Measurements from ENCODE around the gene LMBRD1.
"Not testable (repeated sequence)": the region's sequence is repeated elsewhere in the genome, so short reads cannot be mapped to it uniquely, and the experiment has no call there.

Gene LMBRD1

DNA sequence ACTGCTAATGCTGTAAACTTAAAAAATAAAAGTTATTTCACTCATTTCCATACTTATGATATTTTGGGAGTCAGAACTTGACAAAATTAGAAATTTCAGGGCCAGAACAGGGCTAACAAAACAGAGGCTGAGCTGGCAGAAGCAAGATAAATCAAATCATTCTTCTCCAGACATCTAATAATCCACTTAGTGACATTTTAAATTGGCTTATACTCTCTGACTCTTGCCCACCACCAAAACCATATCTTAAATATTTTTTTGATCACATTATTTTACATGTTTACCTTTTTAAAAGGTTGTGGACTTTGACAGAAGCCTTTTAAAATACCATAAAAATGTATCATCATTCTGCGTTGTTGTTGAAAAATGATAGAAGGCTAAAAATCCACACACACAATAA, 116.5 kb downstream of the LMBRD1 start:
- in situ Hi-C loops (cut with HindIII; ENCODE audit: low pct_ligation_motif_present, low pct_unique_long_range_greater_than_20kb, low sequenced_read_pairs) = no loop called here

DNA sequence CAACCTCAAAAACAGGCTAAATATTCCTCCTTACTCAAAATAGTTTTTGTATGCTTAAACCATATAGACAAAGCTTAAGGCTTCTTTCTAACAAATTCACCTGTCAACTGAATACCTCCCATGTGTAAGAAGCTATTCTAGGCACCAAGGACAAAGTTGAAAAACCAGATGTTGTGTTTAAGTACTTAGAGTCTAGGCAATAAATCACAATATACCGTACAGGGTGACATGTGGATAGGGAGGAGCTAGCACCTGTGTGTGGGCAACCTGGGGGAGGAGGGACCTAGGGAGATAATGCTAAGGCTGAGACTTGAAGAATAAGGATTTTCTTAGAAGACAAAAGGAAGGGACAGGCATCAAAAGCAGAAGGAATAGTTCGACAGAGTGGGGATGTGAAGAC, 123.5 kb downstream of the LMBRD1 start:
- in situ Hi-C loops (cut with HindIII; ENCODE audit: low pct_ligation_motif_present, low pct_unique_long_range_greater_than_20kb, low sequenced_read_pairs) = no loop called here

More for the DNA sequence above, 116.5 kb downstream of the LMBRD1 start:
- no peak for DNase-seq

DNA sequence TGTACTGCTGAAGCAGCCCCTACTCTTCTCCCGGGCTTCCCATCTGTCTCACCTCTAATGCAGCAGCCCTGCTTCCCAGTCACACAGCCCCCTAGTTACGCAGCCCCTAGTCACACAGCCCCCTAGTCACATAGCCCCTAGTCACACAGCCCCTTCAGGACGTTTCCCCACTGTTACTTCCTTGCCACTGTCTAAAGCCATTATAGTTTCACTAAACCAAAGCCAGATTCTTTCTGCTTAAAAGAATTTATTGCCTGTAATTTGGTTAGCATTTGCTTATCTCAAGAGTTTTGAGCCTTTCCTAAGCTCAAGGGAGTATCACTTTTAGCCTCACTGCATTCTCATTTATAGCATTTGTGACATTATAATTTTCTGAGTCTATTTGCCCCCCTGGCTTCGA, 127.9 kb downstream of the LMBRD1 start:
- in situ Hi-C loops (cut with HindIII; ENCODE audit: low pct_ligation_motif_present, low pct_unique_long_range_greater_than_20kb, low sequenced_read_pairs) = no loop called here
- DNase-seq = no peak

More for the DNA sequence above, 123.5 kb downstream of the LMBRD1 start:
- no peak for DNase-seq

DNA sequence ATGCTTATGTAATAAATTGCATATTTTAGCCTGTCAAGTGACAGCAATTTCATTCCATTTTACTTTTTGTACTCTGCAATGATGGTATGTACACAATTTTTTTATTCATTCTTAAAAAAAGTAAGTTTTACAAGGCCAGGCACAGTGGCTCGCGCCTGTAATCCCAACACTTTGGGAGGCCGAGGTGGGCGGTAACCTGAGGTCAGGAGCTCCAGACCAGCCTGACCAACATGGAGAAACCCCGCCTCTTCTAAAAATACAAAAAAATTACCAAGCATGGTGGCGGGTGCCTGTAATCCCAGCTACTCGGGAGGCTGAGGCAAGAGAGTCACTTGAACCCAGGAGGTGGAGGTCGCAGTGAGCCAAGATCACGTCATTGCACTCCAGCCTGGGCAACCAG, 130.0 kb downstream of the LMBRD1 start:
- DNase-seq; in situ Hi-C loops (cut with HindIII; ENCODE audit: low pct_ligation_motif_present, low pct_unique_long_range_greater_than_20kb, low sequenced_read_pairs): not testable (repeated sequence)

DNA sequence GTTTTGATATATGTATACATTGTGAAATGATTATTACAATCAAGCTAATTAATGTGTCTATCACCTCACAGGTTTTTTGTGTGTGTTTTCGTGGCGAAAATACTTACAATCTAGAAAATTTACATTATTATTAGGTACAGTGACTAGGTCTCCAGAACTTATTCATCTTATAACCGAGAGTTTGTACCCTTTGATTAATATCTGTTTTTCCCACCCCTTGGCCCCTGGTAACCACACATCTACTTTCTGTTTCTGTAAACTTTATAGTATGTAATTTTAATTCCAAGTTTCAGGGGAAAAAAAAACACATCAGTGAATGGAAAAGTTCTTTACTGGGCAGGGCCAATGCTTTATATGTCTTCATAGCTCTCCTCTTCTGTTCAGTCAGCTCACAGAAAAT, 131.4 kb downstream of the LMBRD1 start:
- no peak for DNase-seq
- in situ Hi-C loops (cut with HindIII; ENCODE audit: low pct_ligation_motif_present, low pct_unique_long_range_greater_than_20kb, low sequenced_read_pairs) = no loop called here

DNA sequence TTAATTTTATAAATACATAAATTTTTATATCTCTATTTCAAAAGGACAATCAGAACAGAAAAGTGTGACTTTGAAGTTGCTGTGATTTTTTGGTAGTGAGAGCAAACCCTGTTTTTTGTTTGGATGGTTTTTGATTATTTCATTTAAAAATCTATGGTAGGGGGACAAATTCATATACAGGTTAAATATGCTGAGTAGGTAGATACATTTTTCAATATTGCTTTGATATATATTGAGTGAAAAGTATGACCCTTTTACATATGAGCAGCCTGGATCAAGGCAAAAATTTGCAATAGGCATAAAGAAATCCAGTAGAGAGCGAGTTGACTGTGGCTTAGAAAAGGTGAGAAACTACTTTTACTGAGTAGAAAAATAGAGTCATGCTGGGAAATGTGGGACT, 132.3 kb downstream of the LMBRD1 start:
- no peak for DNase-seq
- in situ Hi-C loops (cut with HindIII; ENCODE audit: low pct_ligation_motif_present, low pct_unique_long_range_greater_than_20kb, low sequenced_read_pairs) = no loop called here

DNA sequence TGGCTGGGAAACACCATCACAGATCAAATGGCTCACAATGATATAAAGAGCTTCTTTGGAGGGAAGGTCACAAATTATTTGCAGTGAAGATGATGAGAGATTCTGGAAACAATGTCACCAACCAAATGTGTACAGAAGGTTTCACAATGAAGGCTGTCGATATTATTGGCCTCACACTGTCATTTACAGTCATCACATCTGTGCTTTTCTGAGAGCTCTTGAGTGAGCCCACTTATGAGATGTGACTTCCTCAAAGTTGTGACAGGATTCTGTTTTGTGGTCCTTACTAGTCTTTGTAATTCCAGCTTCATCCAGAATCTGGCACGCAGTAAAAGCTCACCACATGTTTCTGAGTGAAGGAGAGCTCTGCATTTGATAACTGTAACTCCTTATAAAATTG, 133.6 kb downstream of the LMBRD1 start:
- in situ Hi-C loops (cut with HindIII; ENCODE audit: low pct_ligation_motif_present, low pct_unique_long_range_greater_than_20kb, low sequenced_read_pairs) = no loop called here
- no peak for DNase-seq

DNA sequence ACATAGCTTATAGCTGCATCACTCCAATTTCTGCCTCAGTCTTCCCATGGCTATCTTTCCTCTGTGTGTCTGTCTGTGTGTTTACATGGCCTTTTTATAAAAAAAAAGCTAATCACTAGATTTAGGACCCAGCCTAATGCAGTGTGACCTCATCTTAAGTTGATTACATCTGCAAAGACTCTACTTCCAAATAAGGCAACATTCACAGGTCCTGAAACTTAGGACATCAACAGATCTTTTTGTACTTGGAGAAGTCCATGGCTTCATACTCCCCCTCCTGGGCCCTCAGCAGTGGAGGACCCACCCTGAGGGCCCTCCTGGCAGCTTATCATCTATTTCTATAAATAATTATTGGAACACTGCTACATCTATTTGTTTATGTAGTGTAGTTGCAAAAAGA, 146.1 kb downstream of the LMBRD1 start:
- DNase-seq = no peak
- in situ Hi-C loops (cut with HindIII; ENCODE audit: low pct_ligation_motif_present, low pct_unique_long_range_greater_than_20kb, low sequenced_read_pairs) = no loop called here

DNA sequence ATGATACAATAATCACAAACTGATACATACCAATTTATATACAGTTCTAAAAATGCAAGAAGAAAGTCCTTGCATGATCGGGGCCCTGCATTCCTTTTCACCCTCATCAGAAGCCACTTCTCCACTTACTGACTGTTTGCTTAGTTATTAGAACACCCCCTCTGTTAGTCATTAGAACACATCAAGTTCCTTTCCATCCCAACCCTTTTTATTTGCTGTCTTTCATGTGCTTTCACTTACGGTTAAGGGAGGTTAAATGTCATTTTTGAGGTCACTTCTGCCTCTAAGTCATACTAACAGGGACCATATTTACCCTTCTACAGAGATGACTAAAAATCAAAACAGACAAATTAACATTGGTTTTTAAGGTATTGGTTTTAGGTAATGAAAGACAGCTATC, 149.1 kb downstream of the LMBRD1 start:
- in situ Hi-C loops (cut with HindIII; ENCODE audit: low pct_ligation_motif_present, low pct_unique_long_range_greater_than_20kb, low sequenced_read_pairs) = no loop called here
- DNase-seq = no peak

DNA sequence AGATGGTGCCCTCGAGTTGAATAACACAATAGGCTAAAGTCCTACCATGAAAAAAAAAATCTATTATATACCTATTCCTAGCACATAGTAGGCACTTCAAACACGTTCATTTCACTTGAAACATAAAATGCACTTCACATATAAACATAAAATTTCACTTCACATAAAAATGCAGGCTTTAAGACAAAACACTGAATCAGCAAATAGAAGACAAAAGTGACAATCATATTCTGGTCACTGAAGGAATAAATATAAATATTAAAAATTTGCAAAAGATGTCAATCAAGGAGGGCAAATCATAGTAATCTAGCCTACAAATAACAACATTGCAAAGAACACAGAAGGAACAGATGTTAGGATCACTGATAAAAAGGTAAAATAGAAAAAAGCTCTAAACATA, 153.1 kb downstream of the LMBRD1 start:
- no peak for DNase-seq
- in situ Hi-C loops (cut with HindIII; ENCODE audit: low pct_ligation_motif_present, low pct_unique_long_range_greater_than_20kb, low sequenced_read_pairs) = no loop called here

DNA sequence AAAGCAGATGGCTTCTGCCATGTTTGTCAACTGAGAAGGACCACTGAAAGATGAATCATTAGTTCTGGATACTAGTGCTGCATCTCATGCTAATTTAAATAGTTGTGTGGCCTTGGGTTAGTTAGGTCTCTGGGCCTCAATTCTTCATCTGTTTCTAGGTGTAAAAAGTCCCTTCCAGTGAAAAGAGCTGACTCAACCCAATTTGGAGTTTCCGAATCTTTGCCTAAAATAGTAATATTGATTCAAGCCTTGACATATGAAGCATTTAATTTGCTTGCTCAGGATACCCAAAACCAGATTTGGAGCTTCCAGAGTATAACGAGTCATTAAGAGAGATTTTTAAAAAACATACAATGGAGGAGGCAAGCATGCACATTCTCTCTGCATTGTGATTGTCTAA, 163.9 kb downstream of the LMBRD1 start:
- in situ Hi-C loops (cut with HindIII; ENCODE audit: low pct_ligation_motif_present, low pct_unique_long_range_greater_than_20kb, low sequenced_read_pairs) = no loop called here
- no peak for DNase-seq

DNA sequence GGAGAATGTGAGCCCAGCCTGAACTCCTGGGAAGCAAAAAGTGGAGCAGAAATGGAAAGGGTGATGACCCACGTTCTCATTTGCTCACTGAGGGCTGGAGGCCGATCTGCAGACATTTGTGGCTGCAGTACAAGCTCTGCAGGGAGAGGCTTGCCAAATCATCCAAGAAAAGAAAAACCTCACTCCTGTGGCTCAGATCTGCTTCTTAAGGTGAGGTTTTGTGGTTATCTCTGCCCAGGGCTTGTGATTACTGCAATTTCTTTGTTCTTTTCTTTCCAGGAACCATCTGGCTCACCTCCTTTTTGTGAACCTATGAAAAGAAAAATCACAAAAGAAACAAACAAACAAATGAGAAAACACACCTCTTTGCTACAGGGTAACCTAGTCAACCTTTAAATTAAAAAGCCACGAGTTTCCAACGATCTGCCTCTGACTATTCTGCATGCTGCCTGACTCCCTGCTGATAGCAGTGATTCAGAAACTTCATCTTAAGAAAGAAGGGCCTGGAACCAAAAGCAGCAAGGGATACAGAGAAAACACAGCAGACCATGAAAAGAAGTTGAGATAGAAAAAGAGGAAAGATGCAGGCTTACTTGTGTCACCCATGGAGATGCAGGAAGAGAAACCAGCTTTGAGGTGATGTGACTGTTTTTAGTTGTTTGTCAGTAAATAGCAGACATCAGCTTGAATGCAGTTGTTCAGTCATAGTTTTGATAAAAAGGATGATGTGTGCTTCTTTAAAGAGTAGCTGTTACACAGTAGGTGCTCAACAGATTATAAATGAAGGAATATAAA, 165.1 kb downstream of the LMBRD1 start:
- DNase-seq = no peak
- in situ Hi-C loops (cut with HindIII; ENCODE audit: low pct_ligation_motif_present, low pct_unique_long_range_greater_than_20kb, low sequenced_read_pairs) = no loop called here

DNA sequence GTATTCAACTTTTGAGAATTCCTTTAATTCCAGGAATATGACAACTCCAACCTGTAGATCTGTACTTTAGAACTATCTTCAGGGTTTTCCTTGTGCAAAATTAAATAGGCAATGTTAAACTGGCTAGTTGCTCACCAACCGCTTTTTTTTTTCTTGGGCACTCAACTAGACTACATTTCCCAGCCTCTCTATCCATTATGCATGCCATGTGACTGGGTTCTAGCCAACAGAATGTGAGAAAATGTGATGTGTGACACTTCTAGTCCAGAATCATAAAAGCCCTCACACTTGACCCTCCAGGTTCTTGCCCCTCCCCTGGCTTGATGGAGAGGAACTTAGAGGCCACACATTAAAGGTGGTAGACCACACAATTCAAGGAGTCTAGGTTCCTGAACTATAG, 166.0 kb downstream of the LMBRD1 start:
- DNase-seq = no peak
- in situ Hi-C loops (cut with HindIII; ENCODE audit: low pct_ligation_motif_present, low pct_unique_long_range_greater_than_20kb, low sequenced_read_pairs) = no loop called here

DNA sequence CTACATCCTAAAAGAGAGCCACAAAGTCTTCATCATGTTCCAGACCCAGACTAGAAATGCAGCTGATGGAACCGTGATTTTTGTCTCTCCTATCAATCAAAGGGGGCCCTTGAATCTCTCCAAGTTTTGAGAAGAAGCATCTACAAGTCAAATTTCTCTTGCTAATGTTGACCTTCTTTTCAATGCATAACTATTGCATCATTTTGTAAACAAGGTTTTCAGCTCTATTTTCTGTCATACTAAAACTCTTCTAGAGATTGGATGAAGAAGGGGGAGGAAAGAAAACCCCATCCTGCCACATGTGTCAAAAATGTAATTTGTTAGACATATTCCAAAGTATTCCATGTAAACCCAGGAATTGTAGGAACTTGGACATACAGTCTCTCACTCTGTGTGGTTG, 169.2 kb downstream of the LMBRD1 start:
- in situ Hi-C loops (cut with HindIII; ENCODE audit: low pct_ligation_motif_present, low pct_unique_long_range_greater_than_20kb, low sequenced_read_pairs) = no loop called here
- DNase-seq = no peak

DNA sequence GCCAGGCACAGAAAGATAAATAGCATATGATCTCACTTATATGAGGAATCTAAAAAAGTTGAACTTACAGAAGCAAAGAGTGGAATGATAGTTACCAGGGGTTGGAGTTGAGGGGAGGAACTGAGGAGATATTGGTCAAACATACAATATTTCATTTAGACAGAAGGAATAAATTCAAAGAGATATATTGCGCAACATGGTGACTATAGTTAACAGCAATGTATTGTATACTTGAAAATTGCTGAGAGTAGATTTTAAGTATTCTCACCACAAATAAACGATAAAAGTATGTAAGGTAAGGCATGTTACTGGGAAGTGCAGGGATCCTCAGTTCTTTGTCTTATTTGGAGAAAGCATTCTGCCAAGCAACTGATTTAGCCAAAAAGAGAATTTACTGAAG, 171.9 kb downstream of the LMBRD1 start:
- in situ Hi-C loops (cut with HindIII; ENCODE audit: low pct_ligation_motif_present, low pct_unique_long_range_greater_than_20kb, low sequenced_read_pairs) = no loop called here
- DNase-seq = no peak

All from ACHN (cell line).